ENCODE measurements around the gene DAND5.

Gene DAND5

DNA sequence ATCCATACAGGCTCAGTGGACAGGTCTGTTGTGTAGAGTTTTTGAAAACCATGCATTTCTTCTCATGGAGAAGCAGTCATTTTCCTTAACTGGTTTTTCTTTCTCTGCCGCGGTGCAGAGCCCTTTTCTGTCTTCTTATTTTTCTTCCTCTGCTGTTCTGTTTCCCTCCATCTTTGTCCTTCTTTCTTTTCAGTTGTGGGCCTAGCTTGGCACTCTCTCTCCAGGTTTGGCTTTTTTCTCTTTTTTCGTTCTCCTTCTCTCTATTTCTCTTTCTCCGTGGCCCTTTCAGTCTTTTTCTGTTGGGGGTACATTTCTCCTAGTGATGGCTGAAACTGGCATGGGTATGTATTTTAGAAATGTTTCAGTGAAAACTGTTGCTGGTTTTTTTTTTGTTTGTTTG, 50.0 kb downstream of the DAND5 start:
- in situ Hi-C loops (cut with HindIII; ENCODE audit: low sequenced_read_pairs) = no loop called here

DNA sequence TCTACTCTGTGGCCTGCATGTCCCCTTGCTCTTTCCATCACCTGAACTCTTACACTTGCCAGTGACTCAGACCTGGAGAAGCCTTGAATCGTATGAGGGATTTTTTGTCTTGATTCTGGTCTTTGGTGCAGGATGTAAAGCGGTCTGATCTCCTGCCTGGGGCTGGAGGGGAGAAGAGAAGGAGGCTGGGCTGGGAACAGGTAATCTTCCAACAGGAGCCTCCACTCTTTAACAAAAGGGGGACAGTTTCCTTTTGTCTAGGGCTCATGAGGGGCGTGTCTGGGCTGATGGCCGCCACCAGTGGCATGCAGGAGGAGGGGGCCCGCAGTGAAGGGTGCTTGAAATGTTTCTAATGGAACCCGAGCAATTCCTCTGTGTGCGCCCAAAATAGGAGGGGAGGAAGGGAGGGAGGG, 50.6 kb downstream of the DAND5 start:
- in situ Hi-C loops (cut with HindIII; ENCODE audit: low sequenced_read_pairs) = no loop called here

DNA sequence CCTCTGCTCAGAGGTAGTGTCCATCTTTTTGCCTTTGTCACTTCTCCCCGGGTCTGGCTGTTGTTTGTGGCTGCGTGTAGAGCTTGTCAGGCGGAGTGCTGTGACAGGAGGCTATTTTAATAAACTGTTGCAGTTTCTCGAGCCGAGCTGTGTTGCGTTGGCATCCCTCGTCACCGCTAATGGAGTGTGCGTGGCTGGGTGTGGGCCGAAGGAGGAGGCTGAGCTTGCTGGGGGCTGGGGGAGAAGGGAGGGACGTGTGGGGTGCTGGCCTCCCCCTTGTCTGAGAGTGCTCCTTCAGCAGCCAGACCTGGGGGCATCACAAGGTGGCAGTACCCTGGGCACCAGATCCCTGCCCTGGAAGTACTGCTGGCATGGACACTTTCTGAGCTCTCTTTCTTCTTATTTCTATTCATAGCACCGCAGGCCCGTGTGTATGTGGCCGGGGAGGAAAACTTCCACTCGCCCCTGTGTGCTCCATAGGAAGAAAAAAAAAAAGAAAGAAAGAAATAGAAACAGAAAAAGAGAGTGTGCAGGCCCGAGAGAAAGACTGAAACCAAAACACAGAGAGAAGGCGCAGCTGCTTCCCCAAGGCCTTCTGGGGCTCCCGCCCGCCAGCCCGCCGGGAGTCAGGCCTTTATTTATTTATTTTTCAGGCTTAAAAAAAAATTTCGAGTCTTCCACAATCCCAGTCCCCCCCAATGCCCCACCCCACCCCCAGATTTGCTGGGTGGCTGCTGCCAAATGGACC, 52.9 kb downstream of the DAND5 start:
- in situ Hi-C loops (cut with HindIII; ENCODE audit: low sequenced_read_pairs) = no loop called here

DNA sequence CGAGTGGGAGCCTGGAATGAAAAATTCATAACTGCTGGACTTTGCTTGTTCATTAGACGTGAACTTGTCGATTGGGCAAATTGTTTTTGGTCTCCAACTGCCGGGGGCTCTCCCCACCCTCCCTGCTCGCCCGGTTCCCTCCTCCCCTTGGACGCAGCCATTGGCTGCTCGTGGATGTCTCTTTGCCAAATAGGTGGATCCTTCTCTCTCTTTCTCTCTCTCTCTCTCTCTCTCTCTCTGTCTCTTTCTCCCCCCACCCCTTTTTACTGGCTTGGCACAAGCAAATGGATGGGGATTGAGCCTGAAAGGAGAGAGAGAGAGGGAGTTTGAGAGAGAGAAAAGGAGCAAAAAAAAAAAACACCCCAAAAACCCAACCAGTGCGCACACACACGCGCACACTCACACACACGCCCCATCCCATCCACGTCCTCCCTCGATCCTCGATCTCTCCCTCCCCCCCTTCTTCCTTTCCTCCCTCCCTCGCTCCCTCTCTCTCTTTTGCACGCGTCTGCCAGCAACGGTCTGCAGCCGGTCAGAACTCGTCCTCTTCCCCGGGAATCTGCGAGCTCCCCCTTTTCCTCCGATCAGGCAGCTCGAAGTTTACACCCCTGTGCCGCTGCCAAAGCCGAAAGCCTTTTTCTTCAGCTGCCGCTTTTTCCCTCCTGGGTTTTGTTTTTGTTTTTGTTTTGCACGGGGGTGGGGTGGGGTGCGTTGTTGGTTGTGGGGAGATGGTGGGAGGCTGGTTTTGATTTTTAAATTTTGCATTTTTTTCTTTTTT, 53.7 kb downstream of the DAND5 start:
- in situ Hi-C loops (cut with HindIII; ENCODE audit: low sequenced_read_pairs) = no loop called here

DNA sequence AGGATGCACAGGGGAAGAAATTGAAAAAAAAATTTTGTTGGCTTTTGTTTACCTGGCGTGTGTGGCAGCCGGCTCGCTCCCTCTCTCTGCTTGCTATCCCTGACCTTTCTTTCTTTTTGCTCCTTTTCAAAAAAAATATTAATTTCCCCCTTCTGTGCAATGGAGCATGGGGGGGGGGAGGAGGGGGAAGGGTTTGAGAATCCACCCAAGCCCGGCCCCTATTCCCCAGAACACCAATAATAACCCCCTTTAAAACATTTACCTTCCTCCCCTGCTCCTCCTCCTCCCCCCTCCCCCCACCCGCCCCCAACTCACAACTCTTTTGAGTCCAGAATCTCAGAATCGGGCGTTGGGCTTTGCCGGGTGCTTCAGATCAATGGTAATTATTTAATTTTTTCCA, 54.3 kb downstream of the DAND5 start:
- in situ Hi-C loops (cut with HindIII; ENCODE audit: low sequenced_read_pairs) = no loop called here

All from endothelial cell of hepatic sinusoid (primary cell).